Lung microvascular endothelial cell (primary cell): ENCODE measurements around the gene INSR. TPM values are rescaled to one million over a fixed set of nuclear protein-coding genes. Genes with fewer than 3 reads are reported as not detected.

Experiments used
- DNase-seq, 2 donors: peaks; one replicate each; pipeline versions ENCODE4 v3.0.0 to v3.0.0-alpha.2; 2010; ENCODE audit warnings: low read depth in 2 of 2
- total RNA-seq: library from RNA; depleted of rRNA; stranded (reverse); fragments of >200 nt; gene quantifications from 2 replicates; pipeline ENCODE4 v1.2.1, GENCODE V29; 2014

The INSR gene
- total RNA-seq, 1 donor from 2014 or later = 28.0 TPM

GRCh38 chr19:7295912-7296536 is 1.8 kb upstream of the INSR start:
- DNase-seq = no peak

- DNase-seq = peak; percentile 57 to 74
These were observed 471 bp upstream of the INSR start for GRCh38 chr19:7294558-7295212.

GRCh38 chr19:7292950-7293761 is 1.1 kb downstream of the INSR start:
- peak in 1 of 2 donors; percentile 7 for DNase-seq

GRCh38 chr19:7292352-7292949 is 1.8 kb downstream of the INSR start:
- no peak for DNase-seq

GRCh38 chr19:7288977-7289376 is 5.2 kb downstream of the INSR start:
- no peak for DNase-seq

GRCh38 chr19:7288131-7288530 is 6.1 kb downstream of the INSR start:
- no peak for DNase-seq

GRCh38 chr19:7287722-7288121 is 6.5 kb downstream of the INSR start:
- no peak for DNase-seq

GRCh38 chr19:7280940-7281666 is 13.1 kb downstream of the INSR start:
- no peak for DNase-seq

- DNase-seq = no peak
These were observed 21.2 kb downstream of the INSR start for GRCh38 chr19:7272856-7273578.

- DNase-seq = no peak
These were observed 25.5 kb downstream of the INSR start for GRCh38 chr19:7268705-7269098.

- no peak for DNase-seq
These were observed 26.2 kb downstream of the INSR start for GRCh38 chr19:7267792-7268704.

GRCh38 chr19:7266832-7267231 is 27.4 kb downstream of the INSR start:
- DNase-seq = no peak

GRCh38 chr19:7265963-7266362 is 28.3 kb downstream of the INSR start:
- peak in 1 of 2 donors; percentile 5 for DNase-seq

GRCh38 chr19:7264858-7265257 is 29.4 kb downstream of the INSR start:
- DNase-seq = no peak

GRCh38 chr19:7263521-7263920 is 30.7 kb downstream of the INSR start:
- no peak for DNase-seq

- no peak for DNase-seq
These were observed 31.1 kb downstream of the INSR start for GRCh38 chr19:7263066-7263465.

GRCh38 chr19:7262470-7262869 is 31.7 kb downstream of the INSR start:
- no peak for DNase-seq

- no peak for DNase-seq
These were observed 34.1 kb downstream of the INSR start for GRCh38 chr19:7260161-7260560.

GRCh38 chr19:7258840-7259395 is 35.3 kb downstream of the INSR start:
- DNase-seq = no peak
